ENCODE measurements around the gene HSPG2.
A peak's percentile ranks its signal among the peaks of the same experiment; 100 is the strongest.
"Not testable (repeated sequence)": the region's sequence is repeated elsewhere in the genome, so short reads cannot be mapped to it uniquely, and the experiment has no call there.

The HSPG2 gene

DNA sequence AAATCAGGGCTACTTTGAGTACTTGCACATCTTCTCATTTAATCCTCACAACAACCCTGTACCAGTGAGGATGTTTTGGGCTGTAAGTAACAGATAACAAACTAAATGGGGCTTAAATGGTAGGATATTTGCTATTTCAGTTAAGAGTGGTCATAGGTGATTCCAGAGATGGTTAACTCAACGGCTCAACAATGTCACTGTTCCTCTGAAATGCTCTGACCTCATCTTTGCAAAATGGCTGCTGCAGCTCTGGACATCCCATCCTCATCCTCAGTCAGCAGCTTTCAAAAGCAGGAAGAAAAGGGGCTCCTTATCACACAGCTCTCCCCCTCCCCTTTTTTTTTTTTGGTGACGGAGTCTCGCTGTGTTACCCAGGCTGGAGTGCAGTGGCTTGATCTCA, 123.6 kb downstream of the HSPG2 start:
- no peak for DNase-seq (ENCODE audit: low read depth in 1 of 2, low spot score in 1 of 2)

- DNase-seq (ENCODE audit: low read depth in 1 of 2, low spot score in 1 of 2): no peak
These were observed 125.2 kb downstream of the HSPG2 start, which contains the start of gene LDLRAD2 for GRCh38 chr1:21811875-21812305. TSS of gene LDLRAD2 (plus strand) at chr1:21812265. CDS start at chr1:21812452, 187 bp downstream.

- no peak for DNase-seq (ENCODE audit: low read depth in 1 of 2, low spot score in 1 of 2)
These were observed 132.6 kb downstream of the HSPG2 start for GRCh38 chr1:21804536-21804935.

GRCh38 chr1:21801100-21801499, 136.0 kb downstream of the HSPG2 start:
- no peak for DNase-seq (ENCODE audit: low read depth in 1 of 2, low spot score in 1 of 2)

- DNase-seq (ENCODE audit: low read depth in 1 of 2, low spot score in 1 of 2): no peak
These were observed 137.4 kb downstream of the HSPG2 start for GRCh38 chr1:21799730-21800129.

DNA sequence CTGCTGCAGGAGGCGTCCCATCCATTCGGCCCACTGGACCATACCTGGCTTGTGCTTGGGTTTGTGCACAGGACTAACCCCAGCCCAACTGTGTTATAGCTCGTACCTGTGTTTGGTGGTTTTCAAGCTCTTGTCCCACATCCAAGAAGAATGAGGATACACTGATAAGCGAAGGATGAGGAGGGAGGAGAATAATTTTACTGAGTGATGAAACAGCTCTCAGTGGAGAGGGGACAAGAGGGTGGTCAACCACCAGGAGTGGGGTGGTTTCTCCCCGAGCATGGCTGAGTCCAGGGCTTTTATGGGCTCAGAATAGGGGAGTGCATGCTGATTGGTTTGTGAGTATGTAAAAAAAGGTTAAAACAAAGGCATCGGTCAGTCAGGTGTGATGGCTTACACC, 142.0 kb downstream of the HSPG2 start:
- no peak for DNase-seq (ENCODE audit: low read depth in 1 of 2, low spot score in 1 of 2)

- DNase-seq (ENCODE audit: low read depth in 1 of 2, low spot score in 1 of 2): no peak
These were observed 142.5 kb downstream of the HSPG2 start for GRCh38 chr1:21794656-21795055.

GRCh38 chr1:21793104-21793503, 144.0 kb downstream of the HSPG2 start:
- DNase-seq (ENCODE audit: low read depth in 1 of 2, low spot score in 1 of 2): no peak

DNA sequence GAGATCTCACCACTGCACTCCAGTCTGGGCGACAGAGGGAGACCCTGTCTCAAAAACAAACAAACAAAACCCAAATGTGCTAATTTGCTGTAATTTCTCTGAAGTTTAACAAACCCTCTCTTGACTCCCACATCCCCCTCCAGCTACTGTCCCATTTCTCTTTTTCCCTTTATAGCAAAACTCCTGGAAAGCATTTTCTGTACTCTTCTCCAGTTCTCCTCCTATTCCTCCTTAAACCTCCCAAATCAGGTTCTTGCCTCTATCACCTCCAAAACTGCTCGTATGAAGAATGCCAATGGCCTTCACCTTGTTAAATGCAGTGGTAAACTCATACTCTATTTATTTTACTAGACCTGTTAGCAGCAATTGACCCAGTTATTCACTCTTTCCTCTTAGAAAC, 150.5 kb downstream of the HSPG2 start:
- DNase-seq (ENCODE audit: low read depth in 1 of 2, low spot score in 1 of 2): no peak

DNA sequence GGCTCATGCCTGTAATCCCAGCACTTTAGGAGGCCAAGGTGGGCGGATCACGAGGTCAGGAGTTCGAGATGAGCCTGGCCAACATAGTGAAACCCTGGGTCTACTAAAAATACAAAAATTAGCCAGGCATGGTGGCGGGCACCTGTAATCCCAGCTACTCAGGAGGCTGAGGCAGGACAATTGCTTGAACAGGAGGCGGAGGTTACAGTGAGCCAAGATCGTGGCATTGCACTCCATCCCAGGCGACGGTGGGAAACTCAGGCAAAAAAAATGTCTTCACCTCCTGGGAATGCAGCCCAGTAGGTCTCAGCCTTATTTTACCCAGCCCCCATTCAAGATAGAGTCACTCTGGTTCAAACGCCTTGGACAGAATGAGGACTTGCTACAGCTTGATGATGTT, 151.3 kb downstream of the HSPG2 start:
- not testable (repeated sequence) for DNase-seq (ENCODE audit: low read depth in 1 of 2, low spot score in 1 of 2)

DNA sequence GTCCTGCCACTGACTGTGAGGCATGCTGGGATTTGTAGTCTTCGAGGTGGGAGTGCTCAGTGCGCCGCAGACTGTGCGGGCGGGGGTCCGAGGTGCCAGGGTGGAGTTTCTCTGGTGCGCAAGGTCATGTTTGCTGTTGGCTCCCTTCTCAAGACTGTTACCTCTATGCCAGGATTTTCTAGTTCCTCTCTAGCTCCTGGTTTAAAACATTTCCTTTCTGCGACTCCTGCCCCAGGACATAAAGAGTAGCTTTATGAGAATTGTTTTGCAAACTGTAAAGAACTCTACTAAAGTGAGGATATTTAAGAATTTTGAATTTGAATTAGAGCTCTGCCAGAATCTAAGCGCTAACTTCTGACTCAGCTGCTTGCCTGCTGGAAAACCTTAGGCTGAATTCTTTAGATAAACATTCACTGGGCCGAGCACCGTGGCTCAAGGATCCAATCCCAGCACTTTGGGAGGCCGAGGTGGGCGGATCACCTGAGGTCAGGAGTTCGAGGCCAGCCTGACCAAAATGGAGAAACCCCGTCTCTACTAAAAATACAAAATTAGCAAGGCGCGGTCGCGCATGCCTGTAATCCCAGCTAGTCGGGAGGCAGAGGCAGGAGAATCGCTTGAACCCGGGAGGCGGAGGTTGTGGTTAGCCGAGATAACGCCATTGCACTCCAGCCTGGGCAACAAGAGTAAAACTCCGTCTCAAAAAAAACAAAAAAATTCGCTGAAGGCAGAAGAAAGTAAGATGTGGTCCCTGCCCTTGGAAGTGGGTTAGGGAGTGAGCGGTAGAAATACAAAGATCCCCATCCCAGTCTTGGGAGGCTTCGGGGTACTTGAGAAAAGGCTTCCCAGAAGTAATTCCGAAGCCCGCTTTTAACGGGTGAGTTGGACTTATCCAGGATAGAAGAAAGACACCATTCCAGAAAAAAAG, 153.2 kb downstream of the HSPG2 start:
- DNase-seq (ENCODE audit: low read depth in 1 of 2, low spot score in 1 of 2): no peak

DNA sequence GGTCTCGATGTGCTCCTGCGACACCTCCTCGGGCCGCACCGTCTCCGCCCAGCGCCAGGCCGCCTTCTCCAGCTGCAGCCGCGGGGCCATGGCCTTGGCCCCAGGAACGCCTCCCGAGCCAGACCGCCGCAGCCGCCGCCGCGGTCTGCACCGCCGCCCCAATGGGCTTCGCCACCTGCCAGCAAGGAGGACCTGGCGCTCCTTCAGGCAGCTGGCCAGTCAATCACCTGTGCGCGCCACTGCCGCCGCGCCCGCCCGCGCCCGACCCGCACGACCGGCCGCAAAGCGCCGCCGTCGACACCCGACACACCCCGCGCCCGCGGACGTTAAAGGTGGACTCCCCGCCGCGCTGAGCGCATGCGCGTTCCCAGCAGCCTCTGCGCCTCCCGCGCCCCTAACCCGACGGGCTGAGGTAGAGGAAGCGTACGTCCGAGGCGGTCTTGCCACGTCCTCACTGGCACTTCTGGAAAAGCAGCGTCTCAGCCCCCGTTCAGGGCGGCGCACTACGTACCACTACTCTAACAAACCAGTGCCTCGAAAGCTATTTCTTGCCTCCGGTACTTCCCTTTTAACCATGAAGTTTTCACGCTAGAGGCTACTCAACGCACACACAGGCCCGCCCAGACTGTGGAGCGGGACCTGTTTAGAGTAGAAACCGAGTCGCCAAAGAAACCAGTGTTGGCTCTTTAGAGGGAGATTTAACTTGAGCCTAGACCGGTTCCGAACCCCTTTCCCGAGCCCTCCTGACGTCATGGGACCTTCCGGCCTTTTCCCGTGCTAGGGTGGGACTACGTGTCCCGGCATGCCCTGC, 154.0 kb downstream of the HSPG2 start, which contains the start of gene USP48:
Gene USP48, minus strand, starts transcription at position 282 of the 811 bp plus-strand sequence. Its CDS starts 192 bp downstream, at position 90.
- DNase-seq (ENCODE audit: low read depth in 1 of 2, low spot score in 1 of 2): peak; percentile 94 to 96

- DNase-seq (ENCODE audit: low read depth in 1 of 2, low spot score in 1 of 2): peak; percentile 24 to 28
These were observed 154.7 kb downstream of the HSPG2 start for GRCh38 chr1:21782349-21782867.

- DNase-seq (ENCODE audit: low read depth in 1 of 2, low spot score in 1 of 2): no peak
These were observed 155.2 kb downstream of the HSPG2 start for GRCh38 chr1:21781815-21782348.

DNA sequence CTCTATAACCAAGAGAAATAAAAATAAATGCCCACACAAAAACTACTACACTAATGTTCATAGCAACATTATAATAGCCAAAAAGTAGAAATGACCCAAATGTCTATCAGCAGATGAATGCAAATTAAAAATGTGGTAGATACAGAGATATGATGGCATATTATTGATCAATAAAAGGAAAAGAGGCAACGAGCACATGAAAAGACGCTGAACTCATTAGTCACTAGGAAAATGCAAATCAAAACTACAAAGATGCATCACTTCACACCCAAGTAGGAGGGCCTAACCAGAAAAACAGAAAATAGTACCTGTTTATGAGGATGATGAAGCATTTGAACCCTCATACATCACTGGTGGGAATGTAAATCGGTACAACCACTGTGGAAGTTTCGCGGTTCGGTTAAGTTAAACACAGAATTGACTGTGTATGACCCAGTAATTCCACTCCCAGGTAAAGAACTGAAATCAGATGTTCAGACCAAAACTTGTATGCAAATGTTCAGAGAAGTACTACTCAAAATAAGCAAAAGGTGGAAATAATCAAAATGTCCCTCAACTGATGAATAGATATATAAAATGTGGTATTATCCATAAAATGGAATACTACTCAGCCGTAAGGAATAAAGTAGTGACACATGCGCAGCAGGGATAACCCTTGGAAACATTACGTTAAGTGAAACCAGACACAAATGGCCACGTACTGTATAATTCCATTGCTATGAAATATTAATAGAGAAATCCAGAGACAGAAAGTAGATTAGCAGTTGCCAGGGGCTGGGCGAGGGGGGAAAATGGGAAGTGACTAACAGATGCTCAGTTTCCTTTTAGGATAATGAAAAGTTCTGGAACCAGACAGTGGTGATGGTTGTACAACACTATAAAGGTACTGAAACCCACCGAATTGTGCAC, 157.2 kb downstream of the HSPG2 start:
- DNase-seq (ENCODE audit: low read depth in 1 of 2, low spot score in 1 of 2): peak; percentile 21 to 68

DNA sequence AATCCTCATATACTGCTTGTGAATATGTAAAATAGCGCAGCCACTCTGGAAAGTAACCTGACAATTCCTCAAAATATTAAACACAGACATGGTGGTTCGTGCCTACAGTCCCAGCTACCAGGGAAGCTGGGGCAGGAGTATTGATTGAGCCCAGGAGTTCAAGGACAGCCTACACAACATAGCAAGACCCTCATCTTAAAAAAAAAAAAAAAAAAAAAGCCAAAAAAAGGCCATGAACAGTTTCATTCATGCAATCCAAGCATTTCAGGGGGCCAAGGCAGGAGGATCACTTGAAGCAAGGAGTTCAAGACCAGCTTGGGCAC, 158.7 kb downstream of the HSPG2 start:
- no peak for DNase-seq (ENCODE audit: low read depth in 1 of 2, low spot score in 1 of 2)

- not testable (repeated sequence) for DNase-seq (ENCODE audit: low read depth in 1 of 2, low spot score in 1 of 2)
These were observed 160.2 kb downstream of the HSPG2 start for GRCh38 chr1:21776925-21777324.

GRCh38 chr1:21775985-21776562, 161.0 kb downstream of the HSPG2 start:
- DNase-seq (ENCODE audit: low read depth in 1 of 2, low spot score in 1 of 2): no peak

DNA sequence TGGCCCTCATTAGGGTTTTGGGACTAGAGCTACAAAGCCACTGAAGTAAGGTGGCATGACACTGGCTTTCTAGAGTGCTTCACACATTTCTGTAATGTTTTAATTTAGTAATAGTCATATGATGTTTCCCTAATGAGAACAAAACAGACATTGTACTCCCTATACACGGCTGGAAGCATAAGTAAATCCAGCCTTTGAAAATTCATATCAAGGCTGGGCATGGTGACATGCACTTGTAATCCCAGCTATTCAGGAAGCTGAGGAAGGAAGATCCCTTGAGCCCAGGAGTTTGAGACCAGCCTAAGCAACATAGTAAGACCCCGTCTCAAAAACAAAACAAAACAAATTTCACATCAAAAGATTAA, 161.6 kb downstream of the HSPG2 start:
- no peak for DNase-seq (ENCODE audit: low read depth in 1 of 2, low spot score in 1 of 2)

Data from activated CD4-positive, alpha-beta T cell treated with anti-CD3 and anti-CD28 coated beads, Interleukin-2, amount 50 U/mL, for 24 hours (primary cell).